ENCODE data around the gene EEF1A1.
"Not testable (repeated sequence)": the region's sequence is repeated elsewhere in the genome, so short reads cannot be mapped to it uniquely, and the experiment has no call there.

Gene EEF1A1

DNA sequence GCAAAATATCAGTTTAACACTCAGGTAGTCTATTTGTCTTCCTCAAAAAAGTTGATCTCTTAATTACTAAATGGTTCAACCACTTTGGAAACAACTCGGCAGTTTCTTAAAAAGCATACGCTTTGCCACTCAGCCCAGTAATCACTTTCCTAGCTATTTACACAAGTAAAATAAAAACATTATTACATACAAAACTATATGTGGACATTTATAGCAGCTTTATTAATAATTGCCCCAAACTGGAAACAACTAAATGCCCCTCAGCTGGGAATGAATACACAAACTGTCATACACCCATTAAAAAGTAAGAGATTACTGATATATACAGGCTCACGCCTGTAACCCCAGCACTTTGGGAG, 7.4 kb downstream of the EEF1A1 start:
- ChIA-PET CTCF (no interaction called here), POLR2A (ENCODE audit: low non-redundant PET) (no interaction called here)
- TF ChIP-seq CTCF (conservative IDR thresholded peaks at IDR 0.05; ENCODE audit: low read depth) = no peak
- H3K27ac ChIP-seq = peak overlapping the region; percentile 71
- no peak for DNase-seq (ENCODE audit: low spot score)

- DNase-seq (ENCODE audit: low spot score) = no peak
- POLR2A ChIA-PET (ENCODE audit: low non-redundant PET) = no interaction called here
- no peak for TF ChIP-seq CTCF (conservative IDR thresholded peaks at IDR 0.05; ENCODE audit: low read depth)
- CTCF ChIA-PET = interaction anchor here (1.0 kb wide), 1 partner anchor 8 kb away, joined by 3 read pairs; no protein-coding TSS in a partner anchor
- H3K27ac ChIP-seq = peak overlapping the region; percentile 42
Measured at GRCh38 chr6:73511796-73512195, 9.0 kb downstream of the EEF1A1 start.

DNA sequence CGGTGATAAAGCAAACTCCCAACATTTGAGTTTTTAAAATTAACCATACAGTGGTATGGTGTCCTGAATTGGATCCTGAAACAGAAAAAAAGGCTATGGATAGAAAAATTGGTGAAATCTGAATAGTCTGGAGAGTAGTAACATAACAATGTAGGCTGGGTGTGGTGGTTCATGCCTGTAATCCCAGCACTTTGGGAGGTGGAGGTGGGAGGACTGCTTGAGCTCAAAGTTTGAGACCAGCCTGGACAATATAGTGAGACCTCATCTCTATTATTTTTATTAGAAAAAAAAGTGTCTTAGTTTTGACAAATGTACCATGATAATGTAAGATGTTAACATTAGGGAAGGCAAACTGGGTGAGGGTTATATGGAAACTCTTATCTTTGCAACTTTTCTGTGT, 11.0 kb downstream of the EEF1A1 start:
- ChIA-PET CTCF (no interaction called here), POLR2A (ENCODE audit: low non-redundant PET) (no interaction called here)
- no peak for DNase-seq (ENCODE audit: low spot score)
- no peak overlapping the region for H3K27ac ChIP-seq
- TF ChIP-seq CTCF (conservative IDR thresholded peaks at IDR 0.05; ENCODE audit: low read depth) = no peak

DNA sequence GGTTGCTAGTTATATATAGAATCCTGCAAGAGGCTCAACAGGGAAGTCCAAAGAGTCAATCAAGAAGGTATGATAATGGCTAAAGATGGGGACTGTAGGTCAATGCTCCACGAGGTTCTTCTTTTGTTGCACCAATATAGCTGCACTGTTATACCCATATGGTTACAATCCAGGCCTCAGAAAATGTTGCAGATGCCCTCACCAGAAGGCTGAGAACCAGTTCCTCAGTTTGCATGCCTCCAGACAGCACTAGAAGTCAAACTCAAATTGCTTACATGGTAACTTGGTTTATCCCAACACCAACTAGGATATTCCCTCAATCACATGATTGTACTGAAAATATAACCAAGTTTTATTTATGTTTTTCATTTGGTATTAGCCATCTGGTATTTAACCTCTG, 12.1 kb downstream of the EEF1A1 start:
- no peak for TF ChIP-seq CTCF (conservative IDR thresholded peaks at IDR 0.05; ENCODE audit: low read depth)
- DNase-seq (ENCODE audit: low spot score) = no peak
- no peak overlapping the region for H3K27ac ChIP-seq
- ChIA-PET POLR2A (ENCODE audit: low non-redundant PET) (no interaction called here), CTCF (no interaction called here)

DNA sequence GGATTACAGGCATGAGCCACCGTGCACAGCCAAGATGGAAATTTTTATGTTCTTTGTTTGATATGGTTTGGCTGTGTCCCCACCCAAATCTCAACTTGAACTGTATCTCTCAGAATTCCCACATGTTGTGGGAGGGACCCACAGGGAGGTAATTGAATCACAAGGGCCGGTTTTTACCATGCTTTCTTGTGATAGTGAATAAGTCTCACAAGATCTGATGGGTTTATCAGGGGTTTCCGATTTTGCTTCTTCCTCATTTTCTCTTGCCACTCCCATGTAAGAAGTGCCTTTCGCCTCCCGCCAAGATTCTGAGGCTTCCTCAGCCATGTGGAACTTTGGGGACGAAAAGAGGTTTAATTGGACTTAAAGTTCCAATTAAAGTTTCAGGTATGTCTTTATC, 14.6 kb downstream of the EEF1A1 start:
- ChIA-PET POLR2A (ENCODE audit: low non-redundant PET) (no interaction called here), CTCF (no interaction called here)
- no peak for DNase-seq (ENCODE audit: low spot score)
- no peak overlapping the region for H3K27ac ChIP-seq
- no peak for TF ChIP-seq CTCF (conservative IDR thresholded peaks at IDR 0.05; ENCODE audit: low read depth)

DNA sequence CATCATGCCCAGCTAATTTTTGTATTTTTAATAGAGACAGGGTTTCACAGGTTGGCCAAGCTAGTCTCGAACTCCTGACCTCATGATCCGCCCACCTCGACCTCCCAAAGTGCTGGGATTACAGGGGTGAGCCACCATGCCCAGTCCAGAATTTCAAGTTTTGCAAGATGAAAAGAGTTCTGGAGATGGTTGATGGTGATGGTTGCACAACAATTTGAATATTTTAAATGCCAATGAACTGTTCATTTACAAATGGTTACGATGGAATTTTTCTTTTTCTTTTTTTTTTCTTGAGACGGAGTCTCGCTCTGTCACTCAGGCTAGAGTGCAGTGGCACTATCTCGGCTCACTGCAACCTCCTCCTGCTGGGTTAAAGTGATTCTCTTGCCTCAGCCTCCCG, 15.1 kb downstream of the EEF1A1 start:
- DNase-seq (ENCODE audit: low spot score); CTCF ChIA-PET; H3K27ac ChIP-seq; POLR2A ChIA-PET (ENCODE audit: low non-redundant PET): not testable (repeated sequence)

GRCh38 chr6:73505142-73505541, 15.7 kb downstream of the EEF1A1 start:
- ChIA-PET POLR2A (ENCODE audit: low non-redundant PET) (no interaction called here), CTCF (no interaction called here)
- no peak for TF ChIP-seq CTCF (conservative IDR thresholded peaks at IDR 0.05; ENCODE audit: low read depth)

More at GRCh38 chr6:73505142-73505541, 15.7 kb downstream of the EEF1A1 start:
- DNase-seq (ENCODE audit: low spot score) = no peak
- no peak overlapping the region for H3K27ac ChIP-seq

All from RWPE1 (cell line).